ENCODE data around the gene CCHCR1. TPM values are rescaled to one million over a fixed set of nuclear protein-coding genes. Genes with fewer than 3 reads are reported as not detected.
"Not testable (repeated sequence)": the region's sequence is repeated elsewhere in the genome, so short reads cannot be mapped to it uniquely, and the experiment has no call there.

CCHCR1 gene
- total RNA-seq, 1 experiment from 2014 or later, result 43.2 TPM

GRCh38 chr6:31204751-31205145 lies 47.1 kb upstream of the CCHCR1 start:
- Histone ChIP-seq H3K4me1 (peaks cover 54% of the 10 kb centered on the region), H3K9me3 (no peaks in the 10 kb centered on the region), H3K36me3 (ENCODE audit: control insufficient read depth, insufficient read depth, low read length) (0 out of 2 replicates have a peak, but pooled peaks cover 2% of the 10 kb centered on the region), H3K27me3 (replicated peaks; ENCODE audit: control insufficient read depth, insufficient read depth, low read length) (no peaks in the 10 kb centered on the region), H3K4me3 (ENCODE audit: low read depth, low read length) (no peak overlapping the region)
- peak overlapping the region; percentile 56 for H3K27ac Mint-ChIP-seq (ENCODE audit: unreplicated experiment)
- H3K36me3 Mint-ChIP-seq (ENCODE audit: insufficient read depth, unreplicated experiment), result peaks cover 5% of the 10 kb centered on the region
- no peaks in the 10 kb centered on the region for H3K9me3 Mint-ChIP-seq (ENCODE audit: unreplicated experiment)
- H3K27me3 Mint-ChIP-seq (ENCODE audit: insufficient read depth, unreplicated experiment), result no peaks in the 10 kb centered on the region
- peaks cover 36% of the 10 kb centered on the region for H3K4me1 Mint-ChIP-seq (ENCODE audit: low read depth, unreplicated experiment)
- intact Hi-C loops (cut with micrococcal nuclease; ENCODE audit: unreplicated experiment), result no loop called here
- no peak overlapping the region for H3K4me3 Mint-ChIP-seq (ENCODE audit: unreplicated experiment)
- TF ChIP-seq CTCF (IDR thresholded peaks at IDR 0.05; ENCODE audit: insufficient read depth in 1 of 2, low read depth in 1 of 2, low read length in 1 of 2, severe bottlenecking in 1 of 2, unreplicated experiment in 1 of 2), result no peak
- POLR2A ChIA-PET, result no interaction called here
- CTCF ChIA-PET, result no interaction called here
- DNase-seq, result no peak
- BruUV-seq (replicated peaks), result no TSS peak

- H3K27me3 Mint-ChIP-seq (ENCODE audit: insufficient read depth, unreplicated experiment), result no peaks in the 10 kb centered on the region
- Histone ChIP-seq H3K4me1 (peaks cover 43% of the 10 kb centered on the region), H3K9me3 (no peaks in the 10 kb centered on the region), H3K4me3 (ENCODE audit: low read depth, low read length) (no peak overlapping the region), H3K36me3 (ENCODE audit: control insufficient read depth, insufficient read depth, low read length) (0 out of 2 replicates have a peak, but pooled peaks cover 2% of the 10 kb centered on the region), H3K27me3 (replicated peaks; ENCODE audit: control insufficient read depth, insufficient read depth, low read length) (no peaks in the 10 kb centered on the region)
- peaks cover 5% of the 10 kb centered on the region for H3K36me3 Mint-ChIP-seq (ENCODE audit: insufficient read depth, unreplicated experiment)
- H3K4me3 Mint-ChIP-seq (ENCODE audit: unreplicated experiment), result peak overlapping the region; percentile 58
- no peaks in the 10 kb centered on the region for H3K9me3 Mint-ChIP-seq (ENCODE audit: unreplicated experiment)
- DNase-seq, result peak in 1 of 2 experiments; percentile 52
- peaks cover 30% of the 10 kb centered on the region for H3K4me1 Mint-ChIP-seq (ENCODE audit: low read depth, unreplicated experiment)
- ChIA-PET POLR2A (interaction anchor here (0.6 kb wide), 4 partner anchors 11 to 989 kb away, joined by 3 to 7 read pairs (median 3); no protein-coding TSS in a partner anchor), CTCF (interaction anchor here (0.5 to 1.0 kb wide), 2 partner anchors 90 to 163 kb away, joined by 3 read pairs; no protein-coding TSS in a partner anchor)
- intact Hi-C loops (cut with micrococcal nuclease; ENCODE audit: unreplicated experiment), result no loop called here
- H3K27ac Mint-ChIP-seq (ENCODE audit: unreplicated experiment), result peak overlapping the region; percentile 56
- TF ChIP-seq CTCF (IDR thresholded peaks at IDR 0.05; ENCODE audit: insufficient read depth in 1 of 2, low read depth in 1 of 2, low read length in 1 of 2, severe bottlenecking in 1 of 2, unreplicated experiment in 1 of 2), result no peak
- no TSS peak for BruUV-seq (replicated peaks)
These were observed 45.9 kb upstream of the CCHCR1 start for GRCh38 chr6:31203345-31203979.

- Histone ChIP-seq H3K4me3 (ENCODE audit: low read depth, low read length) (no peak overlapping the region), H3K4me1 (peaks cover 33% of the 10 kb centered on the region), H3K36me3 (ENCODE audit: control insufficient read depth, insufficient read depth, low read length) (0 out of 2 replicates have a peak, but pooled peaks cover 2% of the 10 kb centered on the region), H3K9me3 (no peaks in the 10 kb centered on the region), H3K27me3 (replicated peaks; ENCODE audit: control insufficient read depth, insufficient read depth, low read length) (no peaks in the 10 kb centered on the region)
- H3K4me1 Mint-ChIP-seq (ENCODE audit: low read depth, unreplicated experiment), result peaks cover 21% of the 10 kb centered on the region
- CTCF ChIA-PET, result interaction anchor here (1.0 kb wide), 1 partner anchor 91 kb away, joined by 3 read pairs; no protein-coding TSS in a partner anchor
- H3K36me3 Mint-ChIP-seq (ENCODE audit: insufficient read depth, unreplicated experiment), result peaks cover 5% of the 10 kb centered on the region
- BruUV-seq (replicated peaks), result no TSS peak
- TF ChIP-seq CTCF (IDR thresholded peaks at IDR 0.05; ENCODE audit: insufficient read depth in 1 of 2, low read depth in 1 of 2, low read length in 1 of 2, severe bottlenecking in 1 of 2, unreplicated experiment in 1 of 2), result no peak
- peak overlapping the region; percentile 56 for H3K27ac Mint-ChIP-seq (ENCODE audit: unreplicated experiment)
- POLR2A ChIA-PET, result interaction anchor here (0.6 kb wide), 3 partner anchors 10 to 988 kb away, joined by 3 to 7 read pairs (median 3); no protein-coding TSS in a partner anchor
- intact Hi-C loops (cut with micrococcal nuclease; ENCODE audit: unreplicated experiment), result no loop called here
- no peak for DNase-seq
- H3K27me3 Mint-ChIP-seq (ENCODE audit: insufficient read depth, unreplicated experiment), result no peaks in the 10 kb centered on the region
- no peaks in the 10 kb centered on the region for H3K9me3 Mint-ChIP-seq (ENCODE audit: unreplicated experiment)
- peak overlapping the region; percentile 58 for H3K4me3 Mint-ChIP-seq (ENCODE audit: unreplicated experiment)
These were observed 44.9 kb upstream of the CCHCR1 start for GRCh38 chr6:31202259-31203166.

GRCh38 chr6:31199105-31199452 lies 41.5 kb upstream of the CCHCR1 start:
- H3K27ac Mint-ChIP-seq (ENCODE audit: unreplicated experiment); POLR2A ChIA-PET; H3K36me3 ChIP-seq (ENCODE audit: control insufficient read depth, insufficient read depth, low read length); intact Hi-C loops (cut with micrococcal nuclease; ENCODE audit: unreplicated experiment); H3K27me3 Mint-ChIP-seq (ENCODE audit: insufficient read depth, unreplicated experiment); CTCF ChIA-PET; BruUV-seq (replicated peaks); H3K4me3 Mint-ChIP-seq (ENCODE audit: unreplicated experiment); H3K9me3 Mint-ChIP-seq (ENCODE audit: unreplicated experiment); H3K36me3 Mint-ChIP-seq (ENCODE audit: insufficient read depth, unreplicated experiment); H3K27me3 ChIP-seq (replicated peaks; ENCODE audit: control insufficient read depth, insufficient read depth, low read length); DNase-seq; H3K4me3 ChIP-seq (ENCODE audit: low read depth, low read length); H3K9me3 ChIP-seq: not testable (repeated sequence)
- peaks cover 17% of the 10 kb centered on the region for H3K4me1 ChIP-seq
- H3K4me1 Mint-ChIP-seq (ENCODE audit: low read depth, unreplicated experiment), result peaks cover 11% of the 10 kb centered on the region
